Measurements from ENCODE around the gene TMEM120B. TPM values are rescaled to one million over a fixed set of nuclear protein-coding genes. Genes with fewer than 3 reads are reported as not detected.

Gene TMEM120B
- total and polyA plus RNA-seq, 2 of the 13 experiments (the other 11 are each of a cell fraction or from before 2014, with no cell fraction given), result 7.1 to 12.9 TPM

GRCh38 chr12:121774968-121775474 is 62.5 kb downstream of the TMEM120B start:
- H3K9ac ChIP-seq (ENCODE audit: insufficient read depth, low read depth, low read length), result no peak overlapping the region
- WGBS (ENCODE audit: low lambda C conversion rate), result 86% methylated on average over 11 of the region's 14 CpGs
- no peak overlapping the region for H2AFZ ChIP-seq (ENCODE audit: low read length)
- H3K4me2 ChIP-seq (ENCODE audit: low read depth, low read length), result no peak overlapping the region
- CTCF ChIA-PET (ENCODE audit: low intra/inter-chr PET ratio, low total read pairs), result interaction anchor here (1.2 to 6.1 kb wide), 2 partner anchors 19 to 78 kb away, joined by 5 to 66 read pairs; partner anchors contain the start of gene RHOF
- POLR2A ChIA-PET, result no interaction called here
- intact Hi-C loops (cut with micrococcal nuclease; ENCODE audit: unreplicated experiment) (loop anchor here (5.0 kb wide), 1 partner anchor 63 kb away; the partner anchor contains the start of gene TMEM120B), in situ Hi-C loops (cut with HindIII; ENCODE audit: extremely low pct_ligation_motif_present, low pct_unique_long_range_greater_than_20kb) (loop anchor here (5.0 kb wide), 1 partner anchor 83 kb away; no protein-coding TSS in a partner anchor)
- H3K27ac ChIP-seq (ENCODE audit: extremely low read length, insufficient read depth, low read length), result no peak overlapping the region
- no peak overlapping the region for H3K4me3 ChIP-seq (replicated peaks in 1 of 3; ENCODE audit: insufficient read depth in 1 of 3, low read depth in 2 of 3, low read length in 3 of 3)
- no peaks in the 10 kb centered on the region for H3K27me3 ChIP-seq (ENCODE audit: control insufficient read depth in 1 of 2, insufficient read depth in 2 of 2, low read length in 2 of 2)
- FAIRE-seq (no peak), DNase-seq (ENCODE audit: low spot score) (no peak), ATAC-seq (no peak)
- H3K36me3 ChIP-seq (replicated peaks in 1 of 2; ENCODE audit: control insufficient read depth in 1 of 2, insufficient read depth in 2 of 2, low read length in 2 of 2), result no peaks in the 10 kb centered on the region; a peak in 1 of 5 replicates
- peaks cover 24% of the 10 kb centered on the region for H3K4me1 ChIP-seq (ENCODE audit: insufficient read depth, low read length)
- H3K79me2 ChIP-seq (ENCODE audit: insufficient read depth, low read length), result no peaks in the 10 kb centered on the region
- no TSS peak for BruUV-seq (replicated peaks)
- no peaks in the 10 kb centered on the region for H4K20me1 ChIP-seq (ENCODE audit: insufficient read depth, low read length)
- no peaks in the 10 kb centered on the region for H3K9me3 ChIP-seq (ENCODE audit: low read length)
- TF ChIP-seq ZNF318 (CRISPR knock-in tag; IDR thresholded peaks at IDR 0.05) (no peak), ZNF816 (CRISPR knock-in tag; IDR thresholded peaks at IDR 0.05; ENCODE audit: borderline replicate concordance) (no peak), PRMT3 (CRISPR knock-in tag; IDR thresholded peaks at IDR 0.05; ENCODE audit: borderline replicate concordance, low read depth) (no peak), ZBTB4 (CRISPR knock-in tag; IDR thresholded peaks at IDR 0.05; ENCODE audit: borderline replicate concordance) (no peak), ZNF639 (CRISPR knock-in tag; conservative IDR thresholded peaks at IDR 0.05) (no peak), ZMAT5 (CRISPR knock-in tag; IDR thresholded peaks at IDR 0.05; ENCODE audit: borderline replicate concordance, low read depth) (no peak), ZNF160 (CRISPR knock-in tag; IDR thresholded peaks at IDR 0.05) (no peak), ZFP36L1 (CRISPR knock-in tag; IDR thresholded peaks at IDR 0.05) (no peak), ZNF207 (IDR thresholded peaks at IDR 0.05; ENCODE audit: borderline replicate concordance) (no peak), TOE1 (CRISPR knock-in tag; IDR thresholded peaks at IDR 0.05) (no peak)
